NCI-H524 treated with DMSO at 0.1 percent for 48 hours (cell line): ENCODE measurements around the gene AMELX.

Source experiments
- DNase-seq: peaks from one replicate; lab custom pipeline; 2025; lab: John Stamatoyannopoulos, UW

AMELX gene

DNA sequence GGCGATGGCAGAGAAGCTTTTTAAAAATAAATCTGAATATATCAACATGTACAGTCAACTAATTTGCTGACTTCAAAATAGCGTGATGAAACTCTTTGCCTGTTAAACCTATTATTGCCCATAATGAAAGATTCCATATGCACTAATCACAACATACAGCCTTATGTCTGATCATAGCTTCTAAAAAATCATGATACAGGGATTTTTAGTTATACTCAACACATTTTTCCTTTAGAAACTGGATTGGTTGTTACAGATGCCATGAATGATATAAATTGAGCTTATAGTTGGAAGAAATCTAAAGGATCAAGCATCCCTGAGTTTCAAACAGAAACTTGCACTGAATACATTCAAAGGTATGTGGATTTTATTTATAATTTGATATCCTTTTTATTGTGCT lies at the start of gene AMELX:
Gene AMELX (plus strand): TSS at position 301 of the 400 bp plus-strand sequence. CDS start 1,376 bp downstream, outside the sequence.
- no peak for DNase-seq

DNA sequence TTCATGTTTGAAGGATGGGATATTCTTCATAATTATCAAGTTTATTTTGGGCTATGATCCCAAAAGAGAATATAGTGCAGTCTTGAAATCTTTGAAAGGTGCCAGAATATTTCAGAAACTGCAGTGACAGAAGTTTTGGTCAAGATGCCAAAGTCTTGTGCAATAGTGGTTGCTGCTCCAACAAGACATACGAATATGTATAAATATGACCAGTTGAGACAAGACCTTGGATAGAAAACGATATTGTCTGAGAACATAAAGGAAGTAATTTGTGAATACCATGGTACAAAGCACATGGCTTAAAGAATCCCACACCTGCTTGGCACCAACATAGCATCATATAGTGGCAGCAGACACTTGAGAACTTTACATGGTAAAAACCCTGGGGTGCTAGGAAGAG lies 48.6 kb upstream of the AMELX start:
- DNase-seq, result no peak

- DNase-seq, result no peak
Measured at GRCh38 chrX:11254417-11255109, 38.6 kb upstream of the AMELX start.

GRCh38 chrX:11257290-11257689 lies 35.9 kb upstream of the AMELX start:
- DNase-seq, result no peak

DNA sequence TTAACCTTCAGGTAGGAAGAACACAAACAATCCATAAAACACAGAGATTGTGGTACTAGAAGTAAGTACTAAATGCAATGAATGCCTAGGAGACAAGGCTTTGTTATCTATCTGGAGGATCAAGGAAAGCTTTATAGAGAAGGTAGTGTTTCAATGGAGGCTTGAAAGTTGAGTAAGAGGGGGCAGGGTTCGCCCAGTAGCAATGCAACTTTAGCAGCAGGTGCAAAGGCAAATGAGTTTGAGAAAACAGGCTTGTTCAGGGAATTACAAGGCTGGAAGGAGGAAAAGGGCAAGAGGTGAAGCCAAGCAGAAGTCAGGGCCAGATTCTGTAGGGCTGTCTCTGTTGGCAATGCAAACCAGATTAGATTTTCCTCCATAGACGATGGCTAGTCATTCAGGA lies 35.5 kb upstream of the AMELX start:
- no peak for DNase-seq

GRCh38 chrX:11259437-11259836 lies 33.8 kb upstream of the AMELX start:
- DNase-seq, result no peak

- DNase-seq, result no peak
Measured at GRCh38 chrX:11261260-11261659, 32.0 kb upstream of the AMELX start.

- DNase-seq, result no peak
Measured at GRCh38 chrX:11264925-11265324, 28.3 kb upstream of the AMELX start.

DNA sequence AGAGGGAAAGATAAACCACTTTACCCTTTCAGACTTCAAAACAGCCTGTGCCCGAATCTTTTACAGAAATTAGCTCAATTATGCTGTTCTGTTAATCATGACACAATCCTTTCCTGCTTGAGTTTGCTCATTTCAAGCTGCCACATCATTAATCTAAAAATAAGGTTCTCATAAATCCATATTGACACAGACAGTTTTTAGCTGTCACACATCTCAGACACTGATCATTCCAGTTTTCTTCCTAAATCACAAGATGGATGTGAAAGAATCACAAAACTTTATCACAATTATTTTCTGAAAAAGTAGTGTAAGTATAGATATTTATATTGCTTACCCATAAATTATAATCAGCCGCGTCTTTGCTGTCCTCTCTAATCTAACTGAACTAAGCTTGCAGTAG lies 27.9 kb upstream of the AMELX start:
- DNase-seq, result no peak

- no peak for DNase-seq
Measured at GRCh38 chrX:11266573-11267003, 26.6 kb upstream of the AMELX start.

DNA sequence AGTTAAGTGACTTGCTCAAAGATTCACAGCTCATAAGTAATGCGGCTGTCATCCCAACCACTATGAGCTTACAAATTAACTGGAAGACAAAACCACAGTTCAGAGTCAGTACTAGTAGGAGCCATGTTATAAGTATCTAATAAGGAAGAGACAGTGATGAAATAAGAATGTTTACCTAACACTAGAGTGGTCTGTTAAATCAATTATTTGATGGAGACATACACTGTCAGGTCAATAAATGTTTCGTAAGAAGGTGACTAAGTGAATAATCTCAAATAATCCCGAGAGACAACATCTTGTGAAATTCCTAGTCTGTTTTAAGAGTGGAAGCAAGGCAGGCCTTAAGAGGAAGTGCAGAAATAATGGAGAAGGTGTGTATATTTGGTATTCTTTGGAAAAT lies 25.8 kb upstream of the AMELX start:
- DNase-seq, result no peak

GRCh38 chrX:11269006-11269405 lies 24.2 kb upstream of the AMELX start:
- no peak for DNase-seq

DNA sequence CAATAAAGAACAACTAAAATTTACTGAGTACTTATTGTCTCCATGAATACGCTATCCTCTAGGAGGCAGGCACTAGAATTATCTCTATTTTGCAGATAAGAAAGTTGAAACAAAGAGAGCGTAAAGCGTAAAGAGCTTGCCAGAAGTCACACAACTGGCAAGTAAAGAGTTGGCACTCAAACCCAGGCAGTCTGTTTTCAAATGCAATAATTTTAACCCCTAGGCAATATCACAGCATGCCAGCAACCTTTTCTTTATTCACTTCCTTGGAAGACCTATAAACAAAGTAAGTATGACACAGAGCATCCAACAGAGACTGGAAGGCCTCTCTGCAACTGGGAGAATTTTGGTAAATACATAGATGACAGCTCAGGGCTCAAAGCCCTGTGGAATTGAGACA lies 23.2 kb upstream of the AMELX start:
- no peak for DNase-seq

DNA sequence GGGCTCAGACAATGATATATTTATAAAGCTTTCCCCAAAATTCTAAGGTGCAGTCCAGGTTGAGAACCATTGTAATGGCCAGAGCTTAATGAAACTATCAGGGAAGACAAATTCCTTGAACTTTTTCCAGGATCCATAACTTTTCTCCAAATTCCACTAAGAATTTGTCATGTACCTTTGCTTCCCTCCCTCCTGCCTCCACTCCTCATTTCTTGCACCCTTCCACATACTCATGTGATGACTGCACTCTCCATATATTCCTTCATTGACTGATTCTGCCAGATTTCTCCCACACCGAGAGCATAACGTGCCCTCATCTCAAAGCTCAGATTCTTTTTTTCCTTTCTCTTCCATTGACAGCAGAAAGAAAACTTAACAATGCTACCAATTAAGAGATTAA lies 20.9 kb upstream of the AMELX start:
- DNase-seq, result no peak

DNA sequence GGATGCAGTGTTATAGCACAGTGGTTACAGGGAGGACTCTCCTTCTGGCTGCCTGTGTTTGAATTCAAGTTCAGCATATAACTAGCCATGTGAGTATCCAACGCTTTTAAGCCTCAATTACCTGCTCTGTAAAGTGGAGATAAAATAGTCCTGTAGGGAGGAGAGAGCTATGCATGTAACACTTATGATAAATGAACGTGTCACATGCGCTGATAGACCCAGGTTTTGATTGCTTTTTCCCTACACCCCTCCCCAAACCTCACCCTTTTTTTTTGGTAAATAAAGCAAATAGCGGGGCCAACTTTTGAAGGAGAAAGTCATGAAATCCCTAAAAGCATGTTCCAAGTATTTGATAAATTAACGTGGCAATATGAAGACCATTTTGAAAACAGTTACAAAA lies 20.4 kb upstream of the AMELX start:
- no peak for DNase-seq

DNA sequence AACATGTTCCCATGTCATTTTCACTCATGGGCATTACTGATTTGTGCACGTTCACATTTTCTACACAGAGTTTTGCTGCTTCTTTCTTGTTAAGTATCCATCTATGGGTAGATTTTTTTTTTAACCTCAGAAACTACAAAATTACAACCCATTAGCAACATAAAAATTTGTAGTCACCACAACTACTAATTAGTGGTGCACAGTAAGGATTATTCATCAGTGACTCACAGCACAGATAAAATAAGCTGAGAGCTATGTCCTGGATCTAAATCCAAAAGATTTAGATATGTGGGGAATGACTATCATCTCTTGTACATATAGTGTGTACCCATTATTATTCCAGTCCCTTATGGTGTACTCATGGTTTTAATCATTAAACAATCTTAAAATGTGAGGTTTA lies 19.7 kb upstream of the AMELX start:
- no peak for DNase-seq

GRCh38 chrX:11282043-11282442 lies 11.2 kb upstream of the AMELX start:
- DNase-seq, result no peak

- DNase-seq, result no peak
Measured at GRCh38 chrX:11285651-11286050, 7.6 kb upstream of the AMELX start.

- no peak for DNase-seq
Measured at GRCh38 chrX:11287505-11287904, 5.7 kb upstream of the AMELX start.

DNA sequence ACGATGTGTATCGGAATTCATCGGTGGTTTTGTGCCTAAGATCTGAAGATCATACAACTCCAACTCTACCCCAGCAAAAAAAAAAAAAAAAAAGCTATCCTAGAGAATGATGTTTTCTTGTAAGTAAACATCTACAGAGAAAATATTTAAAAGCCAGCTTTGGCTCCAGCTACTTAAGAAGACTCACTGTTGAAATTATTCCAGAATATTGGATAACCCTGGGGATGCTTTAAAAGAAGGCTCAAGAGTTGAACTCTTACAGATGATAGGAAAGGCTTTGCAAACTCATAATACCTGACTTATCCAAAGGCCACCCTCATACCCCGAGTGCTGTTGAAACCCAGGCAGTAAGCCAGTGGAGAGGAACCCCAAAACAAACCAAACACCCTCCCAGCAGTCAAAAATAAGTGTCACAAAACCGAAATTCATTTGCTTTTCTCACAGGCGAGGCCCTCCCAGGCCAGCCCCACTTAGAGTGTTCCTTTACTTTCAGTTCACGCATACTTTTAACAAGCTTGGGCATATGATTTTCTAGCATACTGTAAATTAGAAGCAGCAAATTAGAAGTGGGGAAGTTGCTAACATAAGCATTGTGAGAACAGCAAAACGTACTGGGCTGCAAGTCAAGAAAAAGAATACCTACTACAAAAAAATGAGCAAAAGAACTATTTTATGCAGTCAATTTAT lies 2.7 kb upstream of the AMELX start:
- no peak for DNase-seq

GRCh38 chrX:11296051-11296450 lies 2.8 kb downstream of the AMELX start:
- DNase-seq, result no peak

GRCh38 chrX:11298600-11298999 lies 5.4 kb downstream of the AMELX start:
- DNase-seq, result no peak

- DNase-seq, result no peak
Measured at GRCh38 chrX:11304829-11305228, 11.6 kb downstream of the AMELX start.

DNA sequence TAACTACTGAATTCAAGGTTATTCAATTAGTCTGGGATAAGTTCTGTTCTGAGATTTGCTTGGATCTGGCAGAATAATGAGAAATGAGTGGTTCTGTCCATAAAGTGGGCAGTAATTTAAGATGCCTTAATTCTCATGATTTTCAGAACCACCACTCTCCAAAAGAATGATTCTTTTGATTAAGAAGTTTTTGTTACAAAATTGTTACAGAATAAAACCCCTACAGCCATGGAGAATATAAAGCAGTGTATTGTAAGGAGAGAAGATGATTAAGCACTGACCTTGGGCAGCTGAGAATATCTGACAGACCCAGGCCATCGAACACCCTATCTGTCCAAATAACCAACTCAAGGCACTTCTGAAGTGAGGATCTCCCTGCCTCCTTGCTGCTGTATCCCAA lies 12.4 kb downstream of the AMELX start:
- DNase-seq, result no peak
